Fibroblast of peridontal ligament (primary cell): ENCODE data around the gene CEND1.

ENCODE experiments used
- DNase-seq: peaks from one replicate; pipeline ENCODE4 v3.0.0-alpha.2; 2010; ENCODE audit errors: extremely low read depth

Gene CEND1

DNA sequence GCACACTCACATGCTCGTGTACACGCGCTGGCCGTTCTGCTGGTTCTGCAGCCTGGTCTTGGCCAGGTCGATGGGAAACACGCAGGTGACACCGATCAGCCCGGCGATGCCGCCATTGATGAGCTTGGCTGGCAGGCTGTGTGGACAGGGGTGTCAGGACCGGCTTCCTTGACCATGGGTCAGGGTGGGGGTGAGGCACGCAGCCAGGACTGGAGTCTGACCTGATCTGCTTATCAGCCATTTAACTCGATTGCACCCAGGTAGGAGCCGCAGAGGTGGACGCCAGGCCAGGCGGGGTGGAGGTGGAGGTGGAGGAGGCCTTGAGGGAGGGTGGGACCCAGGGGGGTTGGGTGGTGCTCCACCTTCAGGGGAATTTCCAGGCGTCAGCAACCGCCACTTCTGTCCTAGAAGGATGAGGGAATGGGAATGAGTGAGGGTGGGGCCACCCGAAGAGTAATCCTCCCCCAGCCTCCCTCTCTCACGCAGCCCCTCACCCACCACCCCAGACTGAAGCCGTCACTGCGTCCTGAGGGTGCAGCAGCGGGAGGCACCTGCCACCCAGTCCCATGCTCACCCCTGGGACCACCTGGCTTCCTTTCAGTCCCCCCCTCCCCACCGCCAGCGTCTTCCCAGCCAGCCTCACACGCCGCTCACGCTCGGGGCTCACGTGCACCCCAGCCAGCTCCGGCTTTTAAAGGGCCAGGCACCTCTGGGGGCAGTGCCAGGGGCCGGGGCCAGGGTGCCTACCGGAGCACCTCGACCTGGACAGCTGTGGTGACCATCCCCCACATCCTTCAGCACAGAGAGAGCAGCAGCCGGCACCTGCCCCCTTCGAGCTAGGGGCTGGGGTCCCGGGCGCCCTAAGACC is 5.1 kb upstream of the CEND1 start:
- no peak for DNase-seq

DNA sequence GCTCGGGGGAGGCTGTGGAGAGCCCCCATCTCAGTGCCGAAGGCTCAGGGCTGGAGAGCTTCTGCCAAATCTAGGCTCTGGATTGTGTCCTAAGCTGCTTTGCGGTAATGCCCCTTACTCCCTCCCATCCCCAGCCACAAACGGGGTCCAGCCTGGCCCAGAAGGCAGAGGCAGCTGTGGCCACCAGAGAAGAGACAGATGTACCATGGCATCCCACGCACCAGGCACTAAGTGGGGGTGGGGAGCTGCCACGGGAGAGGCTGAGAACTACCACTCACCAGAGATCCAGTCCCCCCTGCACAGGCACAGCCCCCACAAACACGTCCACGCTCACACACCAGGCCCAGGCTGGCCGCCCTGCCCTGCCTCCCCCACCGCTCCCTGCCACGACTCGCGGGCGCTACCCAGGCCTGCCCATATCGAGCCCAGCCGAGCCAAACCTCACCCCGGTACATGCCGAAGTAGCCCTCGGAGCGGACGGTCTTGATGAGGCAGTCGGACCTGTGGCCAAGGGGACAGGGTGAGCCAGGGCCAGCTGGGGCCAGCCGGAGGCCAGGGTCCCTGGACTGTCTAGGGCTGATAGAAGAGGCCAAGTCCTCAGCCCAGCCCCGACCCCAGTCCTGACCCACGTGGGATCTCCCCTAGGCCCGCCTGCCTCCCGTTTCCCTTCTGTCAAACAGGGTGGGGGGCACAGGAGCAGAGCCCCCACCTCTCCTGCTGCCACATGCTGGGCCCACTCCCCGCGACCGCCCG is 4.3 kb upstream of the CEND1 start:
- no peak for DNase-seq

DNA sequence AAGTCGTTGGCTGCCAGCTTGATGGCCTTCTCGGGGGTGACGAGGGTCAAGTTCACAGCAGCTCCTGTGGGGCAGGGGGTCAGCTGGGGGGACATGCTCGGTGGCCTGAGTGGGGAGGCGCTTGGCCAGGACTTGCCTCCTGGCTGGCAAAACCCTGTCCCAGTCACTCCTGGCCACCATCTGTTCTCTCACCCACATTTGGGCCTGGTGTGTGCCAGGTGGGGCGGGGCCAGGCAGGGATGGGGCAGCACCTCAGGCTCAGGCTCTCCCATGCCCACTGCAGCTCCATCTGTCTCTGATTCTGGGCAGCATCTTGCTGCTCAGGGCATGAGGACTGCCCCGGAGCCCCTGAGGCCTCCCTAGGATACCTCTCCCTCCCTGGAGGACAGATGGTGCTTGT is 3.7 kb upstream of the CEND1 start:
- DNase-seq: no peak

DNA sequence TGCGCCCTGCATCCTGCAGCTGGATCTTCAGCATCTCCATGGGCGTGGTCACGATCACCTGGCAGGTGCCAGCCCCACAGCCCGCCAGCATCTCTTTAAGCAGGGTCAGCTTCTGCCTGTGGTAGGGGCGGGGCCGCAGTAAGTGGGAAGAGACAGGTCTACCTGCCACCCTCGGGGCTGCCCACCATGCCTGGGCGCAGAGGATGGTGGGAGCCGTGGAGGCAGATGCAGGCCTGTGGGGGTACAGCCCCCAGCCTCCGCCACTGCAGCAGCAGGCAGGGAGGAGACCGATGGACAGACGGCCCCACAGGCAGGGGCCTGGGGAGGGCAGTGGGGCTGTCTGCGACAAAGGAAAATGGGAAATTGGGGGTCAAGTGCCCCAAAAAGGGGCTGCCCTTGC is 3.0 kb upstream of the CEND1 start:
- no peak for DNase-seq

DNA sequence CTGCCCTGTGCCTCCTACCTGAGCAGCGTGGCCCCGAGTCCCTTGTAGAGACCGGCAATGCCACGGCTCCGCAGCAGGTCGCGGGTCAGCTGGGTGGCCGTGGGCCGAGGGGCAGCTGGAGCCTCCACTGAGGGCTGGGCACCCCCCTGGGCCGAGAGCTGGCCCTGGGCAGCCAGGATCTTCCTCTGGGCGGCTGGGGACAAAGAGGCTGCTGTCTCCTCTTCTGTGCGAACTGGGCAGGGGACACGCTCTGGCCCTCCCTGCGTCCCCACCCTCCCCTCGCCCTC is 2.6 kb upstream of the CEND1 start:
- no peak for DNase-seq

DNA sequence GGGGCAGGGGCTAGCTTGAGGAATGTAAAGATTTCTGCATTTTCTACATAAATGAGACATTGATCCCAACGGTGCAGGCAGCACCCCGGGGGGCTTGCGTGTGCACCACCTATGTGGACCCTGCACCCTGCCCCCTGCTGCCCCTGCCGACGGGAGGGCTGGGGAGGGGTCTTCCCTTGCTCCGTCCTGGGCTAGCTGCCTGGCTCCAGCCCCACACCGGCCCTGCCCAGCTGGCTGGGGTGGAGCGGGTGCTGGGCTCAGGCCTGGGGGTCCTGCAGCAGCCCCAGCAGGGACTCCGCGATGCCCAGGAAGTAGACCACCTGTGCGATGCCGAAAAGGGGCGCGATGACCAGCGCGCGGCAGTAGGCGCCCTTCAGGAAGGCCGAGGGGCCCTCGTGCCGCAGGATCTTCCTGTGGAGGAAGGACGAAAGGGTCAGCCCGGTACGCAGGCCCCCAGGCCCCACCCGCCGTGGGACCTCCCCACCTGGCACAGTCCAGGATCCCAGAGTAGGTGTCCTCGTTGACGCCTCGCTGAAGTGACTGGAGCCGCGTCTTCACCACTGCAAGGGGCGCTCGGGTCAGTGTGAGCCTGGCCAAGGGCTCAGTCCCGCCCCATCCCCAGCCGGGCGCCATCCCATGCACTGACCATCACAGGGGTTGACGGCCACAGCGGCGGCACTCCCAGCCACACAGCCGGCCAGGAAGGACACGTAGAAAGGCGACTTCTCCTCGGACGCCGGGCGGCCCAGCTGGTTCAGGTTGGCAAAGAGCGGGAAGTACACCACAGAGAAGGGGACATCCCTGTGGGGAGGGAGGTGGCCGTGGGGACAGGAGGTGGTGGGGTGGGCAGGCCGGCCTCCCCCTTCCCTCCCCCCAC is 2.0 kb upstream of the CEND1 start:
- DNase-seq: no peak

DNA sequence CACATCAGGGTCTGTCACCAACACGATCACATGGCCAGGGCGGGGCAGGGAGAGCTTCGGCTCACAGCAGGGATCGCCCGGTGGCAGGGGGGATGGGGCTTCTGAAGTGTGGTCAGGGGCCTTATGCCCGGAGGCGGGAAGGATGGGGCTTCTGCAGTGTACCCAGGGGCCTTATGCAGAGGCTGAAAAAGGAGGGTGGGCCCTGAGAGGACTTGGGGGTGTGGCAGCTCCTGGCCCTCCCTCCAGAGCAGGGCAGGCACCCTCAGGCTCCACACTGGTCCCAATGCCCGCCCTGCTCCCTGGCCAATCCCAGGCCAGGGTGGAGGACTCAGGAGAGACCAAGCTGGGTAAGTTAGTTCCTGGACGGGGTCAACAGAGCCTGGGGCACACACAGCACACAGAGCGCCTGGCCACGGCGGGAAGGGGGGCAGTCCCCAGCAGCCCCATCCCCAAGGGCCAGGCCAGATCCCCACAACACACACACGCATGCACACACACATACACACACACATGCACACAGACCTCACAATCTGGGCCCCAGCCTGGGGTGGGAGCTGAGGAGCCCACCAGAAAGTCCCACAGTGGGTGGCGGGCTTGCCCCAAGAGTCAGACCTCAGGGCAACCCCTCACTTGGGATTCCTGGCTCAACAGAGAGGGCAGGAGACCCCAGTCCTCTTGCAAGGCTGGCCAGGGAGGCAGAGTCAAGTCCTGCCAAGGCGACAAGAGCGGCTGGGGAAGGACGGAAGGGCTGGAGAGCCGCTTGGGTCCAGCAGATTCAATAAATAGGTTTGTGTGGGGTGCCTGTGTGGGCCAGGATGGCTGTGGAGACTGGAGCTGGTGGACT is 1.1 kb upstream of the CEND1 start:
- DNase-seq: no peak

DNA sequence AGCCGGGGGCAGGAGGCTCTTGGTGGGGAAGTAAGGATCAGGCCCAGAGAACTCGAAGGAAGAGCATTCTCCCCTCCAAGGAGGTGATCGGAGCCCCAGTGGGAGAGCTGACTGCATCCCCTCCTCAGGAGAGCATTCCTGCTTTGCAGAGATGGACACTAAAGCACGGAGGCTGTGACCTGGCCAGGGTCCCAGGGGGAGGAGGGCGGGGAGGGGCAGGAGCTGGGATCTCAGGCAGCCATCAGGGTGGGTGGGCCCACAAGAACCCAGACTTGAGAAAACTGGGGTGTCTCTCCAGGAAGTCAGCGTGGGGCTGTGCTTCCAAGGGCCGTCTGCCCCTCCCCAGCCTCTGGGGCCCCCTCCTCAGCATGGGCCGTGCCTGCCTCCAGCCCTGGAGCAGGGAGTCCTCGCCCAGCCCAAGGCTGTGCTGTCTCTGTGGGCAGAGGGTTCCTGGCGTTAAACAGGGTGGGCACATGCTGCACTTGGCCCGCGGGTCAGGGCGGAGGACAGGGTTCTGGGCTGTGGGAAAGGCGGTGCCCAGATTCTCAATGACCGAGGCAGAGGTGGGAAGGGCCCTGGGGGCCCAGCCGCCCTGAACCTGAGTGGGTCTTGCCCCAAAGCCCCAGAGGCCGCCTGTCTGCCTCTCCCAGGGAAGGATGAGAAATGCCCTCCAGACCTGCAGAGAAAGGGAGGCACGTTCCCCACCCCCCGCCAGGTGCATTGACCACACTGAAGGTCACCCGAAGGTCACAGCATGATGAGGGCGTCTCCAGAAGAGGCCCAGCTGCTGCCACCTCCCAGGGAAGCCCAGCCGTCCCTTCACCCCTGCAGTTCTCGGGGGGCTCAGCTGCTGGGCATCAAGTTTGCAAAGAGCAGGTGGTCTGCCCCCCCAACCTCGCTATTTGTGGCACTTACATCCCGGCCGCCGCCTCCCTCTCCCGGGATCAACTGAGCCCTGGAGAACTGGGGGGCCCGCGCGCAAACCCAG is 643 bp downstream of the CEND1 start:
- no peak for DNase-seq

DNA sequence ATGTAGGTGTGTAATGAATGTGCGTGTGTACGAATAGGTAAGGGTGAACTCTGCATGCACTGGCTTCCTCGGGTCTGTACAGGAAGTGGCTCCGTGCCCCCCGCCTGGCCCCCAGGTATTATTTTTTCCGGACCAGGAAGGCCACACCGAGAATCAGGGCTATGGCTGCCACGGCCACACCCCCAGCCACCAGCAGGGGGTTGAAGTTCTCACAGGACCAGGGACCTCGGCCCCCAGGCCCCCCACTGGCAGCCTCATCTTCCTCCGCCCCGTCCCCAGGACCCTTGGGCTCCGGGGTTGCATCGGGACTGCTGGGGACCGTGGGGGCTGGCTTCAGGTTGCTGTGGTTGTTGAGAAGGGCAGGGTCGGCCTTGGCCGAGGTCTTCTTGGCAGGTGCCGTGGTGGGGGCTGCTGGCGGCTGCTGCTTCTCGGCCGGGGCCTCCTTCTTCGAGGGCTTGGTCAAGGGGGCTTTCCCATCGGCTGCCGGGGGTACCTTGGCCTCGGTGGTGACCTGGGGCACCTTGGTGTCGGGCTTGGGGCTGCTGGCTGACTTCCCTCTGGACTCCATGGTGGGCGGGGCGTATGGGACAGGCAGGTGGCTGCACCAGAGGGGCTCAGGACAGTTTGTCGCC is 1.8 kb downstream of the CEND1 start:
- no peak for DNase-seq

DNA sequence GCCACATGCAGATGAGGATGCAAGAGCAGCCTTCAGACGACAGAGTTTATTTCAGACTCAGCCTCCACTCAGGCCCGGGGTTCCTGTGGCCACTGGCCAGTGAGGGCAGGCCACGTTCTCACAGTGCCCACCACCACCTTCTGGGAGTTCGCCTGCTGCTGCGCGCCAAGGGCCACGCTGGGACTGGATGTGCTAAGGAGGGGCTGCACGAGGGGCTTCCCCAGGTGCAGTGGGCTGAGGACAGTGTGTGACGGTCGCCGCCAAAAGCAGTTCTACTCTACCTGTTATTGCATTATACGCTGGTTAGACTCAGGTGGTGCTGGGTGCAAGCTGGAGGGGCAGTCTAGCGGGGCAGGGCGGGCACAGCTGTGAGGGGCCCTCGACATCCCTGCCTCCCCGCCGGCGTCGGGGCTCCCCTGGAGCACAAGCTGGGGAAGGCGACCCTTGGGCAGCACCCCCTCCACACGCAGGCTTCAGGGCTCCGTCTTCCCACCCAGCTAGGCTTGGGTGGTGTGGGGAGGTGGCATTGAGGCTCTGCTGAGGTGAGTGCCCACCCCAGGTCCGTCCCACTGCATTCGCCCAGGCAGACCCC is 2.7 kb downstream of the CEND1 start:
- no peak for DNase-seq

DNA sequence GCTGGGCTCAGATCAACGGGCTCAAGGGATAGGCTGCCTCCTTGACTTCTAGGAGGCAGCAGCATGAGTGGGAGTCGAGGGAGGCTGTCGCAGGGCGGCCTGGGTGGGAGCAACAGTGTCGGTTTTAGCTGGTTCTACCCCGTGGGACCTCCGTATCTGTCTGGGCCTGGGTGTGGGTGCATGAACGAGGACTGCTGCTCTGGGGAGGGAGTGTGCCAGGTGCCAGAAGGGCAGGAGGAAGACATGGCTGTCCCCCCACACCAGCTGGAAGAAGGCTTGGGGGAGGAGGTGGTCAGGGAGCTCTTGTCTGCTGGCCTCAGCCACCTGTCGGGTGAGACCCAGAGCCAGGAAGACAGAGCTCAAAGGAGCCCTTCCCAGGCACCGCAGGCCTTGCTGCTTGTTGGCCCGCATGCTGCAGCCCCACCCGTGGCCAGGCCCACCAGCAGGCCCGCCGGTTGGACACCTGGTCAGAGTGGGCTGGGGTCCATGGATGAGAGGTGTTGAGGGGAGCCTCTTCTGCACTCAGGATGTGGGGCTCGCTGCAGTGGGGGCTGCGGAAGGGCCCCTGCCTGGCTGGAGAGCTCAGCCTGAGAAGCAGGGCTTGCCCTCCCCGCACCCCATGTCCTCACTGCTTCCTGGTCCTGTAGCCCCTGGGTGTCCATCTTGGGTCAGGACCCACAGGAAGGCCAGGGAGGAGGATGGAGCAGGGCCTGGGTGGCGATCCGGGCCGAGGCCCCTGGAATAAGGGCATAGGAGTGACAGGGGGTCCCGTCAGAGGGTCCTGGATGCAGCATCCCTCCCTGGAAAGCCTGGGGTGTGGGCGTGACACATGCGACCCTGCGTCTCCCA is 3.4 kb downstream of the CEND1 start:
- DNase-seq: no peak

DNA sequence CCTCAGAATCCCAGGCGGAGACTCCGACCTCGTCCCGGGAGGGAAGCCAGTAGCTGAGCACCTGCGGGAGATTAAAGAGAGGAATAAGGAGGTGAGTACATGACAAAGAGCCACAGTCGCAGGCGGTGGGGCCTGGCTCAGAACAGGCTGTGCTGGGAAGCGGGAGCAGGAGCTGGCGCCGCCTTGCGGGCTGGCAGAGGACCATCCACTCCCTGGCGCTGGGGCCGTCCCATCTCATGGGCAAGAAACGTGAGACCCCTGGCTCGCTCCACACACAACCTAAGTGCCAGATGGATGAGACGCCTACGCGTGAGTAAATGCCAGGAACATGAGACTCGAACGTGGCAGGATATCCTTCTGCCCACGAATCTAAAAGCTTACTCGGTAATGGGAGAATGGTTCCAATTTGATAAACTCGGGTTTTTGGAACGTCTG is 6.3 kb downstream of the CEND1 start:
- DNase-seq: peak; percentile 95

DNA sequence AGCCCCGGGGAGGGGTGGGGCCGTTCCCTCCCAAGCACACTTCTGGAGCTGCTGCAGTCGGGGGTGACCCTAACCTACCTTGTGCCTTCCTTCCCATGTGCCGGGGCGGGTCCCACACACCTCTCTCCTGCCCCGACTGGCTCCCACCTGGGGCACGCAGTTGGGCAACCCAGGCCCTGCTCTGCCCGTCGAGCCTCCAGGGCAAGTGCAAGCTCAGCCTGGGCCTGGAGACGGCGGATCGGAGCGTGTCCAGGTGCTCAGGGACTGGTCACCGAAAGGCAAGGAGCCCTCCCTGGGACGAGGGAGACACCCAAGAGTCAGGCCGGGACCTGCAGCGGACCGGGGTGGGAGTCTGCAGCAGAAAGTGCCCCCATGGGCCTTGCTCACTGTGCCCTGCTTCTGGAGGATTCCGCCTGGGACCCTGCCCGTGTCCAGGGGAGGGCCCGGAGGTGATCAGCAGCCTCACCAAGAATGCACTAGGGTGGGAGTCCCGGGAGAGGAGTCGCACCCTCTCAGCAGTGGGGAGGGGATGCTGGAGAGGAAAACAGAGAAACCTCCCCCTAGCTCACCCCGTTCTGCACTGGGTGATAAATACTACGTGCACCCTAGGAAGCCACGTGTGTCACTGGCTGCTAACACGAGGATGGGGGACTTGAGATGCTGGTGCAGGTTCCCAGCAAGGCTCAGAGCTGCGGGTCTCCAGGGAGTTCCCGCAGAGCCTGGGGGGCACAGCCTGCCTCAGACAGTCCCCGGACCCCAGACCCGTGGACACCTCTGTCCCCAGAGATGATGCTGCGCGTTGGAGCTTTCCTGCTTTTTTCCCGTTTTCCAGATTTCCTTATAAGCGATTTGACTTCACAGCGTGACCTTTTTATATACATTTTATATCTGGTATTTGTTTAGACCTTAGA is 7.4 kb downstream of the CEND1 start:
- no peak for DNase-seq

DNA sequence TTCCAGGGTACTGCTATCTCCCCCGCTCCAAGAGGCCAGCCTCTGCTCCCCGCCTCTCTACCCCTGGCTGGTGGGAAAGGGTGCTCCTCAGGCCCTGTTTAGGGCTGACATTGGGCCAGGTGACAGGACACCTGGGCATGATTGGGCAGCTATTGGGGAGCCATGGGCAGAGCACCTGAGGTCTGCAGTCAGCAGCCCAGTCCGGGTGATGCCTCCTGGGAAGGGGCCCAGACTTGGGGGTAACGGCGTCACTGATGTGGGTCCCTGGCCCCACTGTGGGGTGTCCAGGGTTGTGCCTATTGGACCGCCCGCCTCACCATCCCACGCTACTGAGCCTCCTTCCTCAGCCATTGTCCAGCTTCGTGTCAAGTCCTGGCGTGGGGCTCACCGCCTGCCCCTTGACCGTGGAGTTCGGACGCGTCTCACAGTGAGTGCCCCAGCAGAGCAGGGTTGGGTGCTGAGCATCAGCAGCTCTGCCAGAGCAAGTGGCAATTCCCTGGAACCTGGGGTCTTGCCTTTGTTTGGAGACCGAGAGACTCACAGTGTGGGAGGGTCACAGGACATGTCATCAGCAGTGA is 9.8 kb downstream of the CEND1 start:
- no peak for DNase-seq

DNA sequence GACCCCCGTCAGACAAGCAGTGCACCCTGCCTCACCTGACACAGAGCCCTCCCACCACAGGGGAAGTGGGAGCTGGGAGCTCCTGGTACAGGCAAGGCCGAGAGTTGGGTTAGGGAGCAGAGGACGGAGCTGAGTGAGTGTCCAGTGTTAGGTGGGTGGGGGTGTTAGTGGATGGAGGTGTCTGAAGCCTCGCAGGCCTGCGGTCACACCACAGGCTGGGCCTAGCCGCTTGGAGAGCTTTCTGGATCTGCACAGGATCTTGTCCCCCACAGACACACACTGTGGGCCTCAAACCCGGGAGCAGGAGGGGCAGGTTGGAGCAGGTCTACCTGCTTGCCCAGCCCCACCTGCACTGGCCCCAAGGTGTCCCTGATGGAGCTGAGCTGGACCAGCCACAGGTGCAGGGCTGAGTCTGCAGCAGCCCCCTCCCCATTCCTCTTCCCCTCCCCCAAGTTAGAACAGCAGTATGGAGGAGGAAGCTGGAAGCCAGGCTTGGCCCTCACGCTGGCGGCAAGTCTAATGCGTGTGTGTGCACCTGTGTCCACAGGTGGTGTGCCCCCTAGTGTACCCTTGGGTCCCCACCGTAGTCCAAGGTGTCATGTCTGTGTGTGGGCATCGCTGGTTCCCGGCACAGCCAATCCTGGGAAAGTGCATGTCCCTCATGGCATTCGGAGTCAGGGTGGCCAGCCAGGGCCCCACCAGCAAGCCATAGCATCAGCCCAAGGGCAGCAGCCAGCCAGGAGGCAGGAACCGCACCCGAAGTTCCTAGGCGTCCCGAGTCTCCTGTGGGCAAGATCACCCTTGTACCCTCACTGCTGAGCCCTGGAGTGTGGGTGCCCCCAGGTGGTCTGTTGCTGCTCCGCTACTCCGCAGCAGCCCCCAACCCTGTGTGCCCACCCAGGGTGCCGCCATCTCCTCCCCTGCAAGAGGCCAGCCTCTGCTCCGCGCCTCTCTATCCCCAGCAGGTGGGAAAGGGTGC is 10.6 kb downstream of the CEND1 start:
- DNase-seq: no peak
